Trophoblast cell (in vitro differentiated cells and primary cell): ENCODE data around the gene MTFMT.

Source experiments
- DNase-seq, 2 donors: peaks; one replicate each; pipeline ENCODE4 v3.0.0-alpha.2; 2016
- H2AFZ ChIP-seq: 2 replicates; pipeline ENCODE4 v1.6.1; 2013; ENCODE audit warnings: low read length, moderate library complexity, mild to moderate bottlenecking; ENCODE audit not compliant: insufficient read depth, poor library complexity
- H2AK5ac ChIP-seq: 2 replicates; pipeline ENCODE4 v1.6.1; 2013; ENCODE audit warnings: mild to moderate bottlenecking, low read length
- H2BK120ac ChIP-seq: 2 replicates; pipeline ENCODE4 v1.6.1; 2013; ENCODE audit warnings: low read length, mild to moderate bottlenecking, moderate library complexity; ENCODE audit not compliant: insufficient read depth, poor library complexity
- H2BK12ac ChIP-seq: 2 replicates; pipeline ENCODE4 v1.6.1; 2013; ENCODE audit warnings: mild to moderate bottlenecking, low read length, moderate library complexity
- H2BK5ac ChIP-seq: 2 replicates; pipeline ENCODE4 v1.6.1; 2013; ENCODE audit warnings: low read length, low read depth, moderate library complexity, mild to moderate bottlenecking; ENCODE audit not compliant: poor library complexity
- H3K14ac ChIP-seq: 2 replicates; pipeline ENCODE4 v1.6.1; 2013; ENCODE audit warnings: mild to moderate bottlenecking, low read length
- H3K18ac ChIP-seq: 2 replicates; pipeline ENCODE4 v1.6.1; 2013; ENCODE audit warnings: mild to moderate bottlenecking, low read length
- H3K23ac ChIP-seq: 2 replicates; pipeline ENCODE4 v1.6.1; 2013; ENCODE audit warnings: low read length
- H3K27ac ChIP-seq: 2 replicates; pipeline ENCODE4 v1.5.1; 2013; ENCODE audit warnings: low read depth, mild to moderate bottlenecking, inconsistent platforms, low read length, moderate library complexity
- H3K27me3 ChIP-seq: 2 replicates; pipeline ENCODE4 v1.6.1; 2013; ENCODE audit warnings: inconsistent platforms, mild to moderate bottlenecking, low read length, moderate library complexity; ENCODE audit not compliant: insufficient read depth
- H3K36me3 ChIP-seq, 2 experiments: 1 replicate in 1 of 2; 2 replicates in 1 of 2; pipeline ENCODE4 v1.6.1; 2013; ENCODE audit warnings: low read length in 2 of 2, mild to moderate bottlenecking in 2 of 2, moderate library complexity in 1 of 2; ENCODE audit not compliant: insufficient read depth in 2 of 2, control insufficient read depth in 1 of 2
- H3K4ac ChIP-seq: 2 replicates; pipeline ENCODE4 v1.6.1; 2013; ENCODE audit warnings: low read depth, mild to moderate bottlenecking, low read length, moderate library complexity
- H3K4me1 ChIP-seq, 2 experiments: 1 replicate in 1 of 2; 2 replicates in 1 of 2; pipeline ENCODE4 v1.6.1; 2013; ENCODE audit warnings: low read length in 2 of 2, mild to moderate bottlenecking in 2 of 2, moderate library complexity in 1 of 2; ENCODE audit not compliant: insufficient read depth in 2 of 2, control insufficient read depth in 1 of 2
- H3K4me2 ChIP-seq: 2 replicates; pipeline ENCODE4 v1.6.1; 2013; ENCODE audit warnings: inconsistent platforms, mild to moderate bottlenecking, low read length, moderate library complexity
- H3K4me3 ChIP-seq: 2 replicates; pipeline ENCODE4 v1.5.1; 2013; ENCODE audit warnings: mild to moderate bottlenecking, low read depth, low read length, inconsistent platforms
- H3K79me1 ChIP-seq: one replicate; pipeline ENCODE4 v1.6.1; 2013; ENCODE audit warnings: low read length
- H3K79me2 ChIP-seq: 2 replicates; pipeline ENCODE4 v1.6.1; 2013; ENCODE audit warnings: low read length, mild to moderate bottlenecking; ENCODE audit not compliant: control insufficient read depth, insufficient read depth, poor library complexity
- H3K9ac ChIP-seq: 2 replicates; pipeline ENCODE4 v1.6.1; 2013; ENCODE audit warnings: mild to moderate bottlenecking, low read length
- H3K9me3 ChIP-seq: 2 replicates; pipeline ENCODE4 v1.6.1; 2013; ENCODE audit warnings: low read depth, mild to moderate bottlenecking, control low read depth, inconsistent platforms, low read length; ENCODE audit not compliant: insufficient read depth
- H4K12ac ChIP-seq: 2 replicates; pipeline ENCODE4 v1.6.1; 2013; ENCODE audit warnings: low read depth, mild to moderate bottlenecking, low read length, moderate library complexity
- H4K8ac ChIP-seq: 2 replicates; pipeline ENCODE4 v1.6.1; 2013; ENCODE audit warnings: low read depth, mild to moderate bottlenecking, low read length, moderate library complexity
- H4K91ac ChIP-seq: one replicate; pipeline ENCODE4 v1.6.1; 2013; ENCODE audit warnings: low read depth, mild to moderate bottlenecking, low read length, moderate library complexity
- WGBS: extraction: QIAGEN DNeasy Blood & Tissue Kit; methylation state at CpG from one replicate; pipeline ENCODE4 v1.1.7; 2013; ENCODE audit warnings: missing lambda C conversion rate; ENCODE audit not compliant: insufficient read length, insufficient coverage; ENCODE audit errors: extremely low coverage; 5-methylcytosine and 5-hydroxymethylcytosine counted together

Gene MTFMT

GRCh38 chr15:65062726-65063125, 33.3 kb upstream of the MTFMT start:
- Histone ChIP-seq H3K4me3 (no peak overlapping the region), H3K79me1 (peaks cover 3% of the 10 kb centered on the region), H2BK12ac (no peak overlapping the region), H3K18ac (no peak overlapping the region), H3K14ac (no peak overlapping the region), H3K9me3 (peaks cover 2% of the 10 kb centered on the region), H2AFZ (no peak overlapping the region), H3K4me1 (peaks cover 21 to 32% of the 10 kb centered on the region in 2 experiments), H4K8ac (no peak overlapping the region), H2BK5ac (no peak overlapping the region), H2BK120ac (no peak overlapping the region), H3K27ac (no peak overlapping the region), H3K27me3 (peaks cover 3% of the 10 kb centered on the region), H3K4me2 (no peak overlapping the region), H3K79me2 (no peaks in the 10 kb centered on the region), H4K91ac (no peak overlapping the region), H4K12ac (no peak overlapping the region), H3K9ac (no peak overlapping the region), H3K23ac (no peak overlapping the region), H3K4ac (no peak overlapping the region), H3K36me3 (no peaks in the 10 kb centered on the region), H2AK5ac (no peak overlapping the region)
- DNase-seq = no peak
- no CpG with 5 or more reads among the region's 5 CpGs for WGBS

- H3K4ac ChIP-seq = no peak overlapping the region
- H3K18ac ChIP-seq = no peak overlapping the region
- no peak overlapping the region for H3K23ac ChIP-seq
- H3K79me1 ChIP-seq = no peaks in the 10 kb centered on the region
- no peaks in the 10 kb centered on the region for H3K36me3 ChIP-seq
- H4K8ac ChIP-seq = no peak overlapping the region
- H3K79me2 ChIP-seq = no peaks in the 10 kb centered on the region
- no peak overlapping the region for H4K91ac ChIP-seq
- DNase-seq = no peak
- H2BK120ac ChIP-seq = no peak overlapping the region
- no peak overlapping the region for H3K4me2 ChIP-seq
- no peak overlapping the region for H3K27ac ChIP-seq
- no peaks in the 10 kb centered on the region for H3K27me3 ChIP-seq
- WGBS = no CpG with 5 or more reads among the region's 5 CpGs
- H2AK5ac ChIP-seq = peak overlapping the region; percentile 44
- peaks cover 2% of the 10 kb centered on the region for H3K9me3 ChIP-seq
- H3K14ac ChIP-seq = peak overlapping the region; percentile 9
- H4K12ac ChIP-seq = no peak overlapping the region
- no peak overlapping the region for H3K4me3 ChIP-seq
- no peak overlapping the region for H3K9ac ChIP-seq
- H3K4me1 ChIP-seq = peaks cover 21 to 33% of the 10 kb centered on the region in 2 experiments
- no peak overlapping the region for H2AFZ ChIP-seq
- H2BK12ac ChIP-seq = peak overlapping the region; percentile 8
- no peak overlapping the region for H2BK5ac ChIP-seq
Measured at GRCh38 chr15:65062061-65062460, 32.6 kb upstream of the MTFMT start.

- Histone ChIP-seq H2BK5ac (no peak overlapping the region), H3K79me2 (no peaks in the 10 kb centered on the region), H3K4ac (no peak overlapping the region), H2AK5ac (no peak overlapping the region), H3K9ac (no peak overlapping the region), H3K4me3 (no peak overlapping the region), H3K14ac (no peak overlapping the region), H3K79me1 (peaks cover 3% of the 10 kb centered on the region), H3K27me3 (no peaks in the 10 kb centered on the region), H4K12ac (no peak overlapping the region), H4K8ac (no peak overlapping the region), H2AFZ (no peak overlapping the region), H3K4me2 (no peak overlapping the region), H3K36me3 (no peaks in the 10 kb centered on the region), H3K23ac (no peak overlapping the region), H3K18ac (no peak overlapping the region), H2BK120ac (peak overlapping the region; percentile 6), H3K27ac (no peak overlapping the region), H3K9me3 (peaks cover 2% of the 10 kb centered on the region), H2BK12ac (no peak overlapping the region), H3K4me1 (peaks cover 24 to 37% of the 10 kb centered on the region in 2 experiments), H4K91ac (no peak overlapping the region)
- WGBS = no CpG with 5 or more reads among the region's 6 CpGs
- DNase-seq = no peak
Measured at GRCh38 chr15:65060641-65061397, 31.4 kb upstream of the MTFMT start.

DNA sequence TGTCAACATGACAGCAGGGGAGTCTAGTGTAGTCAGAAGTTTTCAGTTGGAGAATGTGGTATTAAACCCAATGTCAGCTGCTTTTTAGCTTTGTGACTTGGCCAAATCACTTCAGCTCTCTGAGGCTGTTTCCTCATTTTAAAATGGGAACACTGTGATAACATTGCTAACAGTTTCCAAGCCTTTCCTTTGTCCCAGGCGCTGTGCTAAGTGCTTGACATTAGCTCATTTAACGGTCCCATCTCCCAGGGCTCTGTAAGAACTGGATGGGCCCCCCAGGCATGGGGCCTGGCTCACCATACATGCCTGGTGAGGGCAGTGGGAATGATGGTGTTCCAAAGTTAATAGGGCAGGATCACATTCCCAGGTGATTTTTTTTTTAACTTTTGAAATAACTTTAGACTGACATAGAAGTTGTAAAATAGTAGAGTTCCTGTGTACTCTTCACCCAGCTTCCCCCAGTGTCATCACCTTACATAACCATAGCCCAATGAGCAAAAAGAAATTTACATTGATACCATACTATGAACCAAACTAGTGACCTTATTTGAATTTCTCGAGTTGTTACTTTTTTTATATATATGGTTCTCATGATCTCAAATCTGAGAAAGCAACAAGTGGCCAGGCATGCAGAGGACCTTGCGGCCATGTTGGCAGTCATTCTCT, 30.6 kb upstream of the MTFMT start:
- H3K23ac ChIP-seq = no peak overlapping the region
- H4K91ac ChIP-seq = no peak overlapping the region
- no peak overlapping the region for H2BK12ac ChIP-seq
- H3K14ac ChIP-seq = no peak overlapping the region
- H3K4me1 ChIP-seq = peaks cover 21 to 35% of the 10 kb centered on the region in 2 experiments
- H2AFZ ChIP-seq = no peak overlapping the region
- peaks cover 3% of the 10 kb centered on the region for H3K79me1 ChIP-seq
- peaks cover 2% of the 10 kb centered on the region for H3K9me3 ChIP-seq
- no peak overlapping the region for H3K4me3 ChIP-seq
- WGBS = no CpG with 5 or more reads among the region's 4 CpGs
- DNase-seq = no peak
- H3K18ac ChIP-seq = no peak overlapping the region
- no peak overlapping the region for H4K8ac ChIP-seq
- H4K12ac ChIP-seq = no peak overlapping the region
- H3K36me3 ChIP-seq = no peaks in the 10 kb centered on the region
- H3K9ac ChIP-seq = no peak overlapping the region
- no peak overlapping the region for H2AK5ac ChIP-seq
- no peak overlapping the region for H3K4me2 ChIP-seq
- H2BK5ac ChIP-seq = no peak overlapping the region
- H2BK120ac ChIP-seq = no peak overlapping the region
- no peaks in the 10 kb centered on the region for H3K27me3 ChIP-seq
- H3K79me2 ChIP-seq = no peaks in the 10 kb centered on the region
- no peak overlapping the region for H3K4ac ChIP-seq
- no peak overlapping the region for H3K27ac ChIP-seq
